Right lobe of liver (tissue), 6 donors: ENCODE data around the gene TMEM200B. TPM values are rescaled to one million over a fixed set of nuclear protein-coding genes. Genes with fewer than 3 reads are reported as not detected.
A peak's percentile ranks its signal among the peaks of the same experiment; 100 is the strongest.

Experiments used
- ATAC-seq, 4 donors: fragments of 200-7000 bp; cut with Tn5 transposase; one replicate each; pipeline ENCODE4 v1.9.1; 2020; ENCODE audit warnings: mild to moderate bottlenecking in 4 of 4, moderate library complexity in 4 of 4
- DNase-seq, 3 donors: peaks; one replicate each; pipeline ENCODE4 v3.0.0-alpha.2; 2020
- H3K27ac ChIP-seq, 3 donors: fragments of 200-600 bp; one replicate each; pipeline ENCODE4 v1.8.0; 2022
- H3K27me3 ChIP-seq, 2 donors: fragments of 200-600 bp; one replicate each; pipeline ENCODE4 v1.8.0; 2022
- H3K36me3 ChIP-seq, 4 donors: fragments of 200-600 bp; sonication (generic) in 1 of 4; one replicate each; pipeline versions ENCODE4 v1.5.1 to v1.8.0; 2017 to 2022; ENCODE audit warnings: control low read depth in 1 of 4
- H3K4me1 ChIP-seq, 4 donors: fragments of 200-600 bp; sonication (generic) in 1 of 4; one replicate each; pipeline versions ENCODE4 v1.5.1 to v1.8.0; 2017 to 2022; ENCODE audit warnings: control low read depth in 1 of 4
- H3K4me3 ChIP-seq, 3 donors: fragments of 200-600 bp; one replicate each; pipeline ENCODE4 v1.8.0; 2022
- H3K9me3 ChIP-seq, 4 donors: fragments of 200-600 bp; sonication (generic) in 1 of 4; one replicate each; pipeline versions ENCODE4 v1.5.1 to v1.8.0; 2017 to 2022; ENCODE audit warnings: control low read depth in 1 of 4
- CTCF ChIP-seq, 4 donors: fragments of 200-600 bp in 3 of 4; fragments of 450-650 bp in 1 of 4; IDR thresholded peaks; one replicate each; pipeline versions ENCODE4 v1.5.1 to v1.8.0; 2016 to 2022; ENCODE audit warnings: antibody characterized with exemption in 4 of 4, mild to moderate bottlenecking in 2 of 4
- POLR2A ChIP-seq: fragments of 450-650 bp; IDR thresholded peaks from one replicate; pipeline ENCODE4 v1.6.1; 2017; ENCODE audit warnings: antibody characterized with exemption, mild to moderate bottlenecking
- WGBS: methylation state at CpG from one replicate; pipeline ENCODE4 v1.1.6; 2018; ENCODE audit warnings: low coverage, low lambda C conversion rate; ENCODE audit not compliant: insufficient coverage; ENCODE audit errors: missing lambda C conversion rate; 5-methylcytosine and 5-hydroxymethylcytosine counted together
- intact Hi-C, 2 donors: fragments of 100-400 bp; cut with DNase I; formaldehyde crosslinking; loops; one replicate each; pipeline versions ENCODE4 v1.11.2 to v1.14.1; 2022
- long read RNA-seq: library from polyadenylated mRNA; unstranded; transcript quantifications from one replicate; pipeline ENCODE4 v2.0.0, GENCODE V29; 2019
- total RNA-seq, 6 experiments: library from RNA; depleted of rRNA in 2 of 6; stranded (reverse); fragments of >200 nt in 2 of 6; fragmentation: NEBNext Ultra II Directional in 3 of 6; extraction: Animal tissue kit (Norgen Biotek cat#: 25700) in 3 of 6; gene quantifications; one replicate each; pipeline versions ENCODE4 v1.1.0 to v1.2.4, GENCODE V29; 2016 to 2023
- donor health status: DM: no; HTN: yes; CAD: no.
- donor health status: DM: no; HTN: no; CAD: no.
- donor health status: DM: no; HTN: no; CAD: no.
- donor health status: DM: no; HTN: yes; CAD: no.
- donor health status: DM: no; HTN: yes; CAD: no.

The TMEM200B gene
- 1 to 10 TPM in 4 of 6 experiments, under 1 TPM in 2; 0.83 to 4.5 (median 1.4) TPM for total RNA-seq
- long read RNA-seq, result 0 reads

- intact Hi-C loops, result no loop called here
- H3K27ac ChIP-seq, result peak within 1 kb of the TSS; percentile 68 to 75 (median 70)
- WGBS, result no CpG with 5 or more reads among the region's 46 CpGs
- peak within 1 kb of the TSS; percentile 64 to 74 (median 66) for H3K4me3 ChIP-seq
- ATAC-seq (peak; percentile 39 to 63 (median 52)), DNase-seq (peak in 2 of 3 donors; percentile 62 to 64)
- no peaks in the 10 kb centered on the region for H3K27me3 ChIP-seq
- H3K4me1 ChIP-seq, result peaks cover 0 to 25% (median 4%) of the 10 kb centered on the region in 4 donors
- TF ChIP-seq CTCF (IDR thresholded peaks at IDR 0.05) (no peak), POLR2A (no peak)
- H3K9me3 ChIP-seq, result no peaks in the 10 kb centered on the region
- H3K36me3 ChIP-seq, result peaks cover 0 to 4% (median 0%) of the 10 kb centered on the region in 4 donors
These were observed at the start of gene TMEM200B for GRCh38 chr1:29123887-29124365. TSS of gene TMEM200B (minus strand) at chr1:29123903. CDS start at chr1:29121828, 2,075 bp downstream.

- DNase-seq (peak in 1 of 3 donors; percentile 26), ATAC-seq (no peak)
- Histone ChIP-seq H3K27ac (no peak overlapping the region), H3K27me3 (no peaks in the 10 kb centered on the region), H3K4me3 (no peak overlapping the region), H3K36me3 (peaks cover 0 to 8% (median 3%) of the 10 kb centered on the region in 4 donors), H3K9me3 (no peaks in the 10 kb centered on the region), H3K4me1 (peaks cover 0 to 59% (median 19%) of the 10 kb centered on the region in 4 donors)
- intact Hi-C loops, result no loop called here
- no peak for TF ChIP-seq CTCF (IDR thresholded peaks at IDR 0.05)
- no peak for TF ChIP-seq POLR2A
- WGBS, result 91% methylated on average over 8 of the region's 8 CpGs
These were observed 48.8 kb upstream of the TMEM200B start for GRCh38 chr1:29172415-29172939.

- intact Hi-C loops, result no loop called here
- TF ChIP-seq CTCF (IDR thresholded peaks at IDR 0.05), result no peak
- no peak for TF ChIP-seq POLR2A
- Histone ChIP-seq H3K4me1 (peaks cover 0 to 59% (median 21%) of the 10 kb centered on the region in 4 donors), H3K27ac (no peak overlapping the region), H3K36me3 (peaks cover 0 to 16% (median 3%) of the 10 kb centered on the region in 4 donors), H3K27me3 (no peaks in the 10 kb centered on the region), H3K4me3 (no peak overlapping the region), H3K9me3 (no peaks in the 10 kb centered on the region)
- DNase-seq (no peak), ATAC-seq (no peak)
- WGBS, result 72% methylated on average over 5 of the region's 5 CpGs
These were observed 47.8 kb upstream of the TMEM200B start for GRCh38 chr1:29171521-29171920.

- ATAC-seq (no peak), DNase-seq (no peak)
- Histone ChIP-seq H3K4me3 (no peak overlapping the region), H3K36me3 (peaks cover 0 to 18% (median 2%) of the 10 kb centered on the region in 4 donors), H3K4me1 (peaks cover 0 to 59% (median 21%) of the 10 kb centered on the region in 4 donors), H3K27ac (no peak overlapping the region), H3K9me3 (no peaks in the 10 kb centered on the region), H3K27me3 (no peaks in the 10 kb centered on the region)
- TF ChIP-seq CTCF (IDR thresholded peaks at IDR 0.05) (no peak), POLR2A (no peak)
- intact Hi-C loops, result no loop called here
- 39% methylated on average over 3 of the region's 3 CpGs for WGBS
These were observed 47.4 kb upstream of the TMEM200B start for GRCh38 chr1:29171089-29171488.
